Mesenchymal stem cell (in vitro differentiated cells and primary cell): ENCODE results near the gene PDE4A.

ENCODE experiments used
- DNase-seq: peaks from one replicate; pipeline ENCODE4 v3.0.0-alpha.2; 2013
- H2AFZ ChIP-seq: one replicate; pipeline ENCODE4 v1.6.1; 2013; ENCODE audit warnings: low read depth, mild to moderate bottlenecking, control low read depth, inconsistent platforms, low read length, moderate library complexity
- H2AK5ac ChIP-seq: 2 replicates; pipeline ENCODE4 v1.6.1; 2013; ENCODE audit warnings: low read length, moderate library complexity, mild to moderate bottlenecking, inconsistent platforms; ENCODE audit not compliant: severe bottlenecking
- H2BK120ac ChIP-seq: one replicate; pipeline ENCODE4 v1.6.1; 2013; ENCODE audit warnings: low read depth, mild to moderate bottlenecking, inconsistent platforms, low read length, moderate library complexity
- H2BK12ac ChIP-seq, 2 experiments: one replicate each; pipeline ENCODE4 v1.6.1; 2013; ENCODE audit warnings: inconsistent platforms in 2 of 2, low read length in 2 of 2, mild to moderate bottlenecking in 2 of 2, moderate library complexity in 2 of 2, control low read depth in 1 of 2
- H2BK15ac ChIP-seq: one replicate; pipeline ENCODE4 v1.6.1; 2013; ENCODE audit warnings: mild to moderate bottlenecking, low read depth, inconsistent platforms; ENCODE audit not compliant: poor library complexity, severe bottlenecking
- H2BK5ac ChIP-seq: 2 replicates; pipeline ENCODE4 v1.6.1; 2013; ENCODE audit warnings: low read depth, mild to moderate bottlenecking, low read length, control low read depth, inconsistent platforms; ENCODE audit not compliant: poor library complexity, severe bottlenecking
- H3K14ac ChIP-seq, 2 experiments: one replicate each; pipeline ENCODE4 v1.6.1; 2013; ENCODE audit warnings: inconsistent platforms in 2 of 2, low read length in 2 of 2, control low read depth in 1 of 2, mild to moderate bottlenecking in 1 of 2, moderate library complexity in 1 of 2
- H3K18ac ChIP-seq, 2 experiments: one replicate each; pipeline ENCODE4 v1.6.1; 2013; ENCODE audit warnings: inconsistent platforms in 2 of 2, low read length in 2 of 2, control low read depth in 1 of 2, low read depth in 1 of 2, mild to moderate bottlenecking in 1 of 2
- H3K23ac ChIP-seq, 2 experiments: one replicate each; pipeline ENCODE4 v1.6.1; 2013; ENCODE audit warnings: inconsistent platforms in 2 of 2, low read length in 2 of 2, mild to moderate bottlenecking in 2 of 2, moderate library complexity in 2 of 2, control low read depth in 1 of 2
- H3K27ac ChIP-seq: 2 replicates; pipeline ENCODE4 v1.5.1; 2013; ENCODE audit warnings: mild to moderate bottlenecking, moderate library complexity, low read length, control low read depth, inconsistent platforms; ENCODE audit not compliant: poor library complexity, severe bottlenecking
- H3K27me3 ChIP-seq, 2 experiments: 2 replicates each; pipeline versions ENCODE4 v1.6.1 to v1.7.0; 2013; ENCODE audit warnings: low read length in 2 of 2, mild to moderate bottlenecking in 2 of 2, moderate library complexity in 2 of 2, control low read depth in 1 of 2, inconsistent platforms in 1 of 2; ENCODE audit not compliant: control insufficient read depth in 1 of 2, insufficient read depth in 1 of 2
- H3K36me3 ChIP-seq, 2 experiments: 2 replicates each; pipeline versions ENCODE4 v1.6.1 to v1.7.0; 2013; ENCODE audit warnings: low read length in 2 of 2, control low read depth in 1 of 2, inconsistent platforms in 1 of 2, low read depth in 1 of 2, mild to moderate bottlenecking in 1 of 2; ENCODE audit not compliant: insufficient read depth in 2 of 2, control insufficient read depth in 1 of 2
- H3K4ac ChIP-seq, 2 experiments: one replicate each; pipeline ENCODE4 v1.6.1; 2013; ENCODE audit warnings: inconsistent platforms in 2 of 2, low read length in 2 of 2, mild to moderate bottlenecking in 2 of 2, moderate library complexity in 2 of 2, control low read depth in 1 of 2, low read depth in 1 of 2
- H3K4me1 ChIP-seq: 2 replicates; pipeline ENCODE4 v1.6.1; 2013; ENCODE audit warnings: low read depth, low read length, control low read depth; ENCODE audit not compliant: control insufficient read depth, insufficient read depth
- H3K4me2 ChIP-seq: 2 replicates; pipeline ENCODE4 v1.6.1; 2013; ENCODE audit warnings: low read length, mild to moderate bottlenecking, inconsistent platforms; ENCODE audit not compliant: poor library complexity, severe bottlenecking
- H3K4me3 ChIP-seq, 2 experiments: 2 replicates each; pipeline versions ENCODE4 v1.5.1 to v1.7.0; 2013; ENCODE audit warnings: low read length in 2 of 2, mild to moderate bottlenecking in 2 of 2, control low read depth in 1 of 2, low read depth in 1 of 2; ENCODE audit not compliant: insufficient read depth in 1 of 2
- H3K79me1 ChIP-seq: replicated peaks from 2 replicates; pipeline ENCODE4 v1.6.1; 2013; ENCODE audit warnings: mild to moderate bottlenecking, control low read depth, low read length, inconsistent platforms; ENCODE audit not compliant: poor library complexity, severe bottlenecking
- H3K9ac ChIP-seq: 2 replicates; pipeline ENCODE4 v1.7.0; 2013; ENCODE audit warnings: mild to moderate bottlenecking, low read length, moderate library complexity
- H3K9me3 ChIP-seq: 2 replicates; pipeline ENCODE4 v1.7.0; 2013; ENCODE audit warnings: mild to moderate bottlenecking, low read length; ENCODE audit not compliant: control insufficient read depth
- H4K8ac ChIP-seq: one replicate; pipeline ENCODE4 v1.6.1; 2013; ENCODE audit warnings: inconsistent platforms, mild to moderate bottlenecking, low read length, moderate library complexity
- H4K91ac ChIP-seq: one replicate; pipeline ENCODE4 v1.6.1; 2013; ENCODE audit warnings: mild to moderate bottlenecking, low read length, inconsistent platforms
- WGBS: methylation state at CpG from one replicate; pipeline ENCODE4 v1.1.7; 2013; ENCODE audit warnings: mixed read lengths; 5-methylcytosine and 5-hydroxymethylcytosine counted together

Gene PDE4A

DNA sequence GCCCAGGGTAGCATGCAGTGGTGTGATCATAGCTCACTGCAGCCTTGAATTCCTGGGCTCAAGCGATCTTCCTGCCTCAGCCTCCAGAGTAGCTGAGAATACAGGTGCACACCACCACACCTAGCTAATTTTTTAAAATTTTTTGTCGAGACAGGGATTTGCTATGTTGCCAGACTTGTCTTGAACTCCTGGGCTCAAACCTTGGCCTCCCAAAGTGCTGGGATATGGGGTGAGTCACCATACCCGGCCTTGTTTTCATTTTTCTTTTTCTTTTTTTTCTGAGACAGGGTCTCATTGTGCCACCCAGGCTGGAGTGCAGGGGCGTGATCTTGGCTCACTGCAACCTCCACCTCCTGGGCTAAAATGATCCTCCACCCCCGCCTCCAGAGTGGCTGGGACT lies 44.1 kb downstream of the PDE4A start:
- no peak overlapping the region for H3K9ac ChIP-seq
- H3K27me3 ChIP-seq = no peaks in the 10 kb centered on the region
- no peak overlapping the region for H3K18ac ChIP-seq
- H4K8ac ChIP-seq = no peak overlapping the region
- no peak overlapping the region for H3K27ac ChIP-seq
- no peak overlapping the region for H2BK5ac ChIP-seq
- no peak overlapping the region for H2AFZ ChIP-seq
- H3K9me3 ChIP-seq = no peaks in the 10 kb centered on the region
- no peak overlapping the region for H2AK5ac ChIP-seq
- no peak overlapping the region for H3K4me2 ChIP-seq
- H3K23ac ChIP-seq = no peak overlapping the region
- H3K79me1 ChIP-seq = no peaks in the 10 kb centered on the region
- no peak for DNase-seq
- H3K4ac ChIP-seq = no peak overlapping the region
- no peak overlapping the region for H3K14ac ChIP-seq
- no peak overlapping the region for H2BK15ac ChIP-seq
- no peak overlapping the region for H2BK120ac ChIP-seq
- no peak overlapping the region for H2BK12ac ChIP-seq
- 87% methylated on average over 5 of the region's 5 CpGs for WGBS
- no peak overlapping the region for H3K4me3 ChIP-seq
- H3K36me3 ChIP-seq = peaks cover 14 to 19% of the 10 kb centered on the region in 2 experiments
- no peak overlapping the region for H4K91ac ChIP-seq
- H3K4me1 ChIP-seq = peaks cover 9% of the 10 kb centered on the region

DNA sequence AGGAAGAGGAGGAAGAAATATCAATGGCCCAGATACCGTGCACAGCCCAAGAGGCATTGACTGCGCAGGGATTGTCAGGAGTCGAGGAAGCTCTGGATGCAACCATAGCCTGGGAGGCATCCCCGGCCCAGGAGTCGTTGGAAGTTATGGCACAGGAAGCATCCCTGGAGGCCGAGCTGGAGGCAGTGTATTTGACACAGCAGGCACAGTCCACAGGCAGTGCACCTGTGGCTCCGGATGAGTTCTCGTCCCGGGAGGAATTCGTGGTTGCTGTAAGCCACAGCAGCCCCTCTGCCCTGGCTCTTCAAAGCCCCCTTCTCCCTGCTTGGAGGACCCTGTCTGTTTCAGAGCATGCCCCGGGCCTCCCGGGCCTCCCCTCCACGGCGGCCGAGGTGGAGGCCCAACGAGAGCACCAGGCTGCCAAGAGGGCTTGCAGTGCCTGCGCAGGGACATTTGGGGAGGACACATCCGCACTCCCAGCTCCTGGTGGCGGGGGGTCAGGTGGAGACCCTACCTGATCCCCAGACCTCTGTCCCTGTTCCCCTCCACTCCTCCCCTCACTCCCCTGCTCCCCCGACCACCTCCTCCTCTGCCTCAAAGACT lies 46.9 kb downstream of the PDE4A start:
- Histone ChIP-seq H3K18ac (no peak overlapping the region), H3K14ac (no peak overlapping the region), H2BK5ac (no peak overlapping the region), H2AFZ (no peak overlapping the region), H3K27ac (no peak overlapping the region), H4K91ac (no peak overlapping the region), H3K4me2 (no peak overlapping the region), H3K23ac (no peak overlapping the region), H3K9ac (no peak overlapping the region), H2AK5ac (no peak overlapping the region), H3K4ac (no peak overlapping the region), H3K36me3 (peaks cover 11 to 16% of the 10 kb centered on the region in 2 experiments), H2BK120ac (no peak overlapping the region), H3K4me3 (no peak overlapping the region), H3K79me1 (no peaks in the 10 kb centered on the region), H2BK12ac (no peak overlapping the region), H2BK15ac (no peak overlapping the region), H4K8ac (no peak overlapping the region), H3K4me1 (no peaks in the 10 kb centered on the region), H3K9me3 (no peaks in the 10 kb centered on the region), H3K27me3 (no peaks in the 10 kb centered on the region)
- 96% methylated on average over 19 of the region's 20 CpGs for WGBS
- no peak for DNase-seq

DNA sequence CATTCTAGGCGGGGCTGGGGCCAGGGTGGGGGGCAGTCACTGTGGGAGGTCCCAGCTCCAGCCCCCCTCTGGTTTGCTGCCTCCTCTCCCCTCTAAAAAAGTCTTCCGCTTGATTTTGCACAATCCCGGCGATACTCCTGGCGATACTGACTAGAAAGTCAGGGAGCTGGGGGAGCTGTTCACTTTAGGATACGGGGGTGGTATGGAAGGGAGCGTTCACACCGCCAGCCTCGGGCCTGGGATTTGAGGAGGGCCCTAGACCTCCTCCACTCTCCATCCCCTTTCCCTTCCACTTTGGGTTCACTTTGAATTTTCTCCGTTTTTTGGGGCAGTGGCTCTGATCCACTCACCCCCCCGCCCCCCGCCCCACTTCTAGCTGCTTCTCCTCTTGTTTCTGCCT lies 47.8 kb downstream of the PDE4A start:
- Histone ChIP-seq H3K4me3 (no peak overlapping the region), H2BK5ac (no peak overlapping the region), H3K23ac (no peak overlapping the region), H3K4me2 (no peak overlapping the region), H3K4me1 (no peaks in the 10 kb centered on the region), H2AFZ (no peak overlapping the region), H3K4ac (no peak overlapping the region), H3K79me1 (no peaks in the 10 kb centered on the region), H4K91ac (no peak overlapping the region), H3K9ac (no peak overlapping the region), H3K9me3 (no peaks in the 10 kb centered on the region), H2BK15ac (no peak overlapping the region), H3K36me3 (peaks cover 11 to 16% of the 10 kb centered on the region in 2 experiments), H3K14ac (no peak overlapping the region), H2BK12ac (no peak overlapping the region), H2BK120ac (no peak overlapping the region), H3K18ac (no peak overlapping the region), H4K8ac (no peak overlapping the region), H3K27me3 (no peaks in the 10 kb centered on the region), H2AK5ac (no peak overlapping the region), H3K27ac (no peak overlapping the region)
- no peak for DNase-seq
- 78% methylated on average over 9 of the region's 12 CpGs for WGBS

DNA sequence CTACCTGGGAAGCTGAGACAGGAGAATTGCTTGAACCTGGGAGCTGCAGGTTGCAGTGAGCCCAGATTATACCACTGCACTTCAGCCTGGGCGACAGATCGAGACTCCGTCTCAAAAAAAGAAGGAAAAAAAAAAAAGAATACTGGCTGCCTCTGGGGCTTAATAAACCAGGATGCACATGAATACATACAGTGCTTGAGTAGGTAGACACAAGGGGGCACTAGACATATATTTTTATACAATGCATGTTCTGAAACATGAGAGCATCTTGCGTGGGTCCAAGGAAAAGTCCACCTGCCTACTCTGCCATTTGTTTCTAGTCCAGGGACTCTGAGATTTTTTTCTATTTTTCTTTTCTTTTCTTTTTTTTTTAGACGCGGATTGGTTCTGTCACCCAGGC lies 51.6 kb downstream of the PDE4A start:
- no peak overlapping the region for H3K4me3 ChIP-seq
- no peak overlapping the region for H2AK5ac ChIP-seq
- H3K4me2 ChIP-seq = no peak overlapping the region
- WGBS = 78% methylated on average over 6 of the region's 6 CpGs
- DNase-seq = peak; percentile 48
- no peak overlapping the region for H4K91ac ChIP-seq
- H3K36me3 ChIP-seq = peaks cover 4 to 6% of the 10 kb centered on the region in 2 experiments
- no peaks in the 10 kb centered on the region for H3K9me3 ChIP-seq
- H2BK15ac ChIP-seq = no peak overlapping the region
- H3K27me3 ChIP-seq = no peaks in the 10 kb centered on the region
- H3K4me1 ChIP-seq = no peaks in the 10 kb centered on the region
- no peak overlapping the region for H3K9ac ChIP-seq
- no peak overlapping the region for H3K18ac ChIP-seq
- no peak overlapping the region for H3K27ac ChIP-seq
- no peaks in the 10 kb centered on the region for H3K79me1 ChIP-seq
- no peak overlapping the region for H2BK5ac ChIP-seq
- H4K8ac ChIP-seq = no peak overlapping the region
- H3K23ac ChIP-seq = no peak overlapping the region
- no peak overlapping the region for H2BK12ac ChIP-seq
- no peak overlapping the region for H2AFZ ChIP-seq
- no peak overlapping the region for H3K14ac ChIP-seq
- no peak overlapping the region for H2BK120ac ChIP-seq
- no peak overlapping the region for H3K4ac ChIP-seq
